ENCODE data around the gene CRY1.

Gene CRY1

DNA sequence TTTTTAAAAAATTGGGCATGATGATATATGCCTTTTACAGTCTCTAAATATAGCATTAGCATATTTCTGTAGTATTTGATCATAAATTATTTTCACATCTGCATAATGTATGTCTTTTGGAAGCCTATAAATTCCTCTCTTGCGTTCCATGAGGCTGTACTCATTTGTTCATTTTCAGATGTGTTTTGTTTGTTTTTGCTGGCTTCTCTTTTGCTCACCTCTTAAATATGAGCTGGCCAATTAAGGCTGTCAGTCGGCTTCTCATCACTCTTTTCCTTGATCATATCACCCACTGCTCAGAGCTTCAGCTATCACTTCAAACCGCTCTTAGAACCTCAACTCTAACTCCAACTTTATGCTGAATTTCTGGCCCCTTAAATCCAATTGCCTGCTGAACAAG is 131.1 kb downstream of the CRY1 start:
- Histone ChIP-seq H3K9me3 (replicated peaks in 1 of 2; ENCODE audit: control insufficient read depth in 2 of 2, insufficient read depth in 1 of 2, low read depth in 1 of 2, low read length in 2 of 2) (no peaks in the 10 kb centered on the region), H3K36me3 (replicated peaks in 1 of 2; ENCODE audit: control insufficient read depth in 2 of 2, insufficient read depth in 2 of 2, low read length in 2 of 2) (peaks cover 0 to 46% of the 10 kb centered on the region in 2 donors), H3K27ac (replicated peaks; ENCODE audit: low read length) (no peak overlapping the region), H3K27me3 (ENCODE audit: control insufficient read depth in 3 of 3, insufficient read depth in 3 of 3, low read depth in 1 of 3, low read length in 3 of 3) (no peaks in the 10 kb centered on the region), H3K79me1 (ENCODE audit: low read depth, low read length) (no peaks in the 10 kb centered on the region), H2BK12ac (ENCODE audit: low read length) (no peak overlapping the region), H4K8ac (ENCODE audit: low read depth, low read length) (no peak overlapping the region), H2BK120ac (ENCODE audit: low read depth, low read length) (no peak overlapping the region), H4K91ac (ENCODE audit: low read depth, low read length, poor library complexity) (no peak overlapping the region), H3K18ac (ENCODE audit: low read length) (no peak overlapping the region), H2AK5ac (ENCODE audit: low read depth, low read length) (no peak overlapping the region), H3K9ac (ENCODE audit: low read depth, low read length, poor library complexity) (no peak overlapping the region), H2AFZ (ENCODE audit: low read length) (no peak overlapping the region), H3K4me1 (ENCODE audit: control insufficient read depth in 2 of 2, insufficient read depth in 1 of 2, low read depth in 1 of 2, low read length in 2 of 2) (peaks cover 0 to 4% of the 10 kb centered on the region in 2 donors), H3K4ac (ENCODE audit: low read length) (no peak overlapping the region), H3K14ac (ENCODE audit: low read length) (no peak overlapping the region), H3K4me2 (ENCODE audit: insufficient read depth, low read length, poor library complexity, severe bottlenecking) (no peak overlapping the region), H2BK5ac (ENCODE audit: low read length) (no peak overlapping the region), H3K4me3 (ENCODE audit: low read length in 2 of 2) (no peak overlapping the region), H3K23ac (ENCODE audit: low read depth, low read length, poor library complexity) (no peak overlapping the region), H2BK15ac (ENCODE audit: low read length) (no peak overlapping the region)
- no peak for DNase-seq (ENCODE audit: low spot score)
- no CpG with 5 or more reads among the region's 3 CpGs for WGBS, 2 donors (ENCODE audit: extremely low coverage in 2 of 2, insufficient read length in 2 of 2, insufficient replicate concordance in 1 of 2)

DNA sequence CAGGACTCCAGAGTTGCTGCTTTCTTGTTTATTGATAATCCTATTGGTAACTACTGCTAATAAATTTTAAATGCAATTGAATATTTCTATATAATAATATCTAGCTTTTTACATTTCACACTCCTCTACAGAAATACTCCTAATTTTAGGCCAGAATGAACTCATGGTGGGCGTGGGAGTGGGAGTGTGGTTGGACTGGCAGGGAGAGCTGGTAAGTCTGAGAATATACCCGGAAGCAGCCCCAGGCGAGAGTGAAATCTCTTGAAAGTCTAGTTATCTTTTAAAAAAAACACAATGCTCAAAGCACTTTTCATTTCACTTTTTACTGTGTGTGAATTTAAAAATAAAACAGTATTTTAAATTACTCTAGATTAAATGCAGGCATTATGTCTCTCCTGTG is 132.9 kb downstream of the CRY1 start:
- Histone ChIP-seq H3K27ac (replicated peaks; ENCODE audit: low read length) (no peak overlapping the region), H3K23ac (ENCODE audit: low read depth, low read length, poor library complexity) (no peak overlapping the region), H2BK5ac (ENCODE audit: low read length) (no peak overlapping the region), H3K36me3 (replicated peaks in 1 of 2; ENCODE audit: control insufficient read depth in 2 of 2, insufficient read depth in 2 of 2, low read length in 2 of 2) (peaks cover 0 to 32% of the 10 kb centered on the region in 2 donors), H3K4me1 (ENCODE audit: control insufficient read depth in 2 of 2, insufficient read depth in 1 of 2, low read depth in 1 of 2, low read length in 2 of 2) (peaks cover 0 to 4% of the 10 kb centered on the region in 2 donors), H2AFZ (ENCODE audit: low read length) (no peak overlapping the region), H3K18ac (ENCODE audit: low read length) (no peak overlapping the region), H3K9me3 (replicated peaks in 1 of 2; ENCODE audit: control insufficient read depth in 2 of 2, insufficient read depth in 1 of 2, low read depth in 1 of 2, low read length in 2 of 2) (no peaks in the 10 kb centered on the region), H2BK15ac (ENCODE audit: low read length) (no peak overlapping the region), H2BK12ac (ENCODE audit: low read length) (no peak overlapping the region), H3K79me1 (ENCODE audit: low read depth, low read length) (no peaks in the 10 kb centered on the region), H4K8ac (ENCODE audit: low read depth, low read length) (no peak overlapping the region), H2AK5ac (ENCODE audit: low read depth, low read length) (no peak overlapping the region), H3K14ac (ENCODE audit: low read length) (no peak overlapping the region), H4K91ac (ENCODE audit: low read depth, low read length, poor library complexity) (no peak overlapping the region), H3K4me3 (ENCODE audit: low read length in 2 of 2) (no peak overlapping the region), H2BK120ac (ENCODE audit: low read depth, low read length) (no peak overlapping the region), H3K9ac (ENCODE audit: low read depth, low read length, poor library complexity) (no peak overlapping the region), H3K4me2 (ENCODE audit: insufficient read depth, low read length, poor library complexity, severe bottlenecking) (no peak overlapping the region), H3K4ac (ENCODE audit: low read length) (no peak overlapping the region), H3K27me3 (ENCODE audit: control insufficient read depth in 3 of 3, insufficient read depth in 3 of 3, low read depth in 1 of 3, low read length in 3 of 3) (no peaks in the 10 kb centered on the region)
- DNase-seq (ENCODE audit: low spot score), result no peak
- no CpG with 5 or more reads among the region's 3 CpGs for WGBS, 2 donors (ENCODE audit: extremely low coverage in 2 of 2, insufficient read length in 2 of 2, insufficient replicate concordance in 1 of 2)

DNA sequence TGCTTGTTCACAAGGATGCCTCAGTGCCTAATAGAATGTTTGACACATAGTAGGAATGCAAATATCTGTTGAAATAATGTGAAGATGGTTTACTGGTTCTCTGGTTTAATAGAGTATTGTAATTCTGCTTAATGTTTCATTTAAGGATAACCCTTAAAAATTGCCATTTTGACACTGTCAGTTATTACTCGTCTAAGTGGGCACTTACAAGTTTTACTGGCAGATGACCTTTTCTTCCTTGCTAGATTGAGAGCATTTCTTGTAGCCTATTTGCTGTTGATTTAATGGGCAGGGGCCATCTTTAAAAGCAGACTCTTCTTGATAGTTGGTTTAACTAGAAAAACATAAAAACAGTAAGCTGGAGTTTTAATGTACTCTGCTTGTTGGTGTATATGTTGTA is 135.8 kb downstream of the CRY1 start:
- Histone ChIP-seq H3K79me1 (ENCODE audit: low read depth, low read length) (no peaks in the 10 kb centered on the region), H2BK15ac (ENCODE audit: low read length) (no peak overlapping the region), H3K4ac (ENCODE audit: low read length) (no peak overlapping the region), H3K4me2 (ENCODE audit: insufficient read depth, low read length, poor library complexity, severe bottlenecking) (no peak overlapping the region), H4K91ac (ENCODE audit: low read depth, low read length, poor library complexity) (no peak overlapping the region), H3K27ac (replicated peaks; ENCODE audit: low read length) (no peak overlapping the region), H3K9me3 (replicated peaks in 1 of 2; ENCODE audit: control insufficient read depth in 2 of 2, insufficient read depth in 1 of 2, low read depth in 1 of 2, low read length in 2 of 2) (peaks cover 3 to 12% of the 10 kb centered on the region in 2 donors), H2BK5ac (ENCODE audit: low read length) (no peak overlapping the region), H2BK12ac (ENCODE audit: low read length) (no peak overlapping the region), H3K27me3 (ENCODE audit: control insufficient read depth in 3 of 3, insufficient read depth in 3 of 3, low read depth in 1 of 3, low read length in 3 of 3) (no peaks in the 10 kb centered on the region), H2AK5ac (ENCODE audit: low read depth, low read length) (no peak overlapping the region), H4K8ac (ENCODE audit: low read depth, low read length) (no peak overlapping the region), H3K9ac (ENCODE audit: low read depth, low read length, poor library complexity) (no peak overlapping the region), H2AFZ (ENCODE audit: low read length) (no peak overlapping the region), H3K4me3 (ENCODE audit: low read length in 2 of 2) (peak overlapping the region in 1 of 2 donors; percentile 86), H3K36me3 (replicated peaks in 1 of 2; ENCODE audit: control insufficient read depth in 2 of 2, insufficient read depth in 2 of 2, low read length in 2 of 2) (peaks cover 0 to 16% of the 10 kb centered on the region in 2 donors), H3K14ac (ENCODE audit: low read length) (no peak overlapping the region), H3K4me1 (ENCODE audit: control insufficient read depth in 2 of 2, insufficient read depth in 1 of 2, low read depth in 1 of 2, low read length in 2 of 2) (peaks cover 2 to 4% of the 10 kb centered on the region in 2 donors), H3K23ac (ENCODE audit: low read depth, low read length, poor library complexity) (no peak overlapping the region), H2BK120ac (ENCODE audit: low read depth, low read length) (no peak overlapping the region), H3K18ac (ENCODE audit: low read length) (no peak overlapping the region)
- no CpG with 5 or more reads among the region's 1 CpG for WGBS, 2 donors (ENCODE audit: extremely low coverage in 2 of 2, insufficient read length in 2 of 2, insufficient replicate concordance in 1 of 2)
- DNase-seq (ENCODE audit: low spot score), result no peak

DNA sequence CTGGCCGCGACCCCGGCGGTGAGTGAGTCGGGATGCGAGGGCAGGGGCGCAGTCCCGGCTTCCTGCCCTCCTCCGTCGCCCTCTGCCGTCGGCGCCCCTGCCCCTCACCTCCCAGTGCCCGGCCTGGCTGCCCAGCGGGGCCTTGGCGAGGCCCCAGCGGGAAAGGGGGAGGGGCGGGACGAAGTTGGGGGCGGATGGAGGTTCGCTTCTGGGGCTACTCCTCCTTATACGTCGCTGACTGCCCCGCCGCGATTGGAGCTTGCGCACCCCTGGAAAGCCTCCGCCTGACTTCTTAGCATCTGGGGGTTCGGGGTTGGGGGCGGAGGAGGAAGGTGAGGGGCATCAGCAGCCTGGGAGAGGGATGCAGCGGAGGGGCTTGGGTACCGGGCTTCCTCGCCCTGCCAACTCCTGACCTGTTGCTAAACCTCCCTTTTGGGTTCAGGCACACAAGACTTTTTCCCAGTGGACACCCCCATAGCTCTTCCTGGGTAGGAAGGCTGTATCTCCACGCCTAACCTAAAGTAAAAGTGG is 137.2 kb downstream of the CRY1 start:
- Histone ChIP-seq H4K8ac (ENCODE audit: low read depth, low read length) (peak overlapping the region; percentile 72), H3K4me2 (ENCODE audit: insufficient read depth, low read length, poor library complexity, severe bottlenecking) (peak overlapping the region; percentile 60), H2BK12ac (ENCODE audit: low read length) (no peak overlapping the region), H3K27me3 (ENCODE audit: control insufficient read depth in 3 of 3, insufficient read depth in 3 of 3, low read depth in 1 of 3, low read length in 3 of 3) (no peaks in the 10 kb centered on the region), H3K9ac (ENCODE audit: low read depth, low read length, poor library complexity) (peak overlapping the region; percentile 98), H3K14ac (ENCODE audit: low read length) (no peak overlapping the region), H3K4me3 (ENCODE audit: low read length in 2 of 2) (peak overlapping the region; percentile 86 to 92), H2BK5ac (ENCODE audit: low read length) (peak overlapping the region; percentile 94), H3K36me3 (replicated peaks in 1 of 2; ENCODE audit: control insufficient read depth in 2 of 2, insufficient read depth in 2 of 2, low read length in 2 of 2) (peaks cover 0 to 11% of the 10 kb centered on the region in 2 donors), H3K27ac (replicated peaks; ENCODE audit: low read length) (peak overlapping the region; percentile 97), H3K23ac (ENCODE audit: low read depth, low read length, poor library complexity) (peak overlapping the region; percentile 99), H3K4ac (ENCODE audit: low read length) (no peak overlapping the region), H3K79me1 (ENCODE audit: low read depth, low read length) (no peaks in the 10 kb centered on the region), H2BK120ac (ENCODE audit: low read depth, low read length) (peak overlapping the region; percentile 52), H3K18ac (ENCODE audit: low read length) (peak overlapping the region; percentile 99), H2BK15ac (ENCODE audit: low read length) (no peak overlapping the region), H3K4me1 (ENCODE audit: control insufficient read depth in 2 of 2, insufficient read depth in 1 of 2, low read depth in 1 of 2, low read length in 2 of 2) (peaks cover 2 to 4% of the 10 kb centered on the region in 2 donors), H3K9me3 (replicated peaks in 1 of 2; ENCODE audit: control insufficient read depth in 2 of 2, insufficient read depth in 1 of 2, low read depth in 1 of 2, low read length in 2 of 2) (peaks cover 3 to 12% of the 10 kb centered on the region in 2 donors), H2AFZ (ENCODE audit: low read length) (peak overlapping the region; percentile 95), H4K91ac (ENCODE audit: low read depth, low read length, poor library complexity) (no peak overlapping the region), H2AK5ac (ENCODE audit: low read depth, low read length) (no peak overlapping the region)
- no peak for DNase-seq (ENCODE audit: low spot score)
- WGBS, 2 donors (ENCODE audit: extremely low coverage in 2 of 2, insufficient read length in 2 of 2, insufficient replicate concordance in 1 of 2), result no CpG with 5 or more reads among the region's 34 CpGs

All from neuronal stem cell (in vitro differentiated cells).